ENCODE measurements around the gene RPSA.

GRCh38 chr3:39412668-39413260 is 6.2 kb downstream of the RPSA start:
- TF ChIP-seq CTCF (IDR thresholded peaks at IDR 0.05) (no peak), POLR2A (IDR thresholded peaks at IDR 0.05) (no peak)
